ENCODE measurements around the gene ALDH5A1.
"Not testable (repeated sequence)": the region's sequence is repeated elsewhere in the genome, so short reads cannot be mapped to it uniquely, and the experiment has no call there.

The ALDH5A1 gene

DNA sequence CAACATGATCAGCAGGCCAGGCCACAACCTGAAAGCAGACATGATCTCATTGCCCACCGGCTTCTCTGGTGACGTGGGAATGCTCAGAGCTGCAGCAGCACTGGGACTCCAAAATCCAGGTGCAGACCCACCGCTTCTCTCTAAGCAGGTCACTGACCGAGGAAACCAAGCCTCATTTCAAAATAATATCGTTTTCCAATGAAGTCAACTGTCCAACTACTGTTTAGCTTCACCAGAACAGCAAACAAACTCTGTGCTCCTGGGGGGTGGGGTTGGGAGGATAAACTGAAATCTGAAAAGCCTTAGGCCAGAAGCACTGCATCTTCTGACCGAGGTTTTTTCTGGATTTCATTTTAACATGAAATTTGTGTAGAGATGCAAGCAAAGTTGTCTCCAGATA is 5.3 kb upstream of the ALDH5A1 start, which contains the start of gene GPLD1:
TSS of gene GPLD1 (minus strand) at position 109 of the 400 bp plus-strand sequence. CDS start at position 42, 67 bp downstream.
- DNase-seq, result no peak

DNA sequence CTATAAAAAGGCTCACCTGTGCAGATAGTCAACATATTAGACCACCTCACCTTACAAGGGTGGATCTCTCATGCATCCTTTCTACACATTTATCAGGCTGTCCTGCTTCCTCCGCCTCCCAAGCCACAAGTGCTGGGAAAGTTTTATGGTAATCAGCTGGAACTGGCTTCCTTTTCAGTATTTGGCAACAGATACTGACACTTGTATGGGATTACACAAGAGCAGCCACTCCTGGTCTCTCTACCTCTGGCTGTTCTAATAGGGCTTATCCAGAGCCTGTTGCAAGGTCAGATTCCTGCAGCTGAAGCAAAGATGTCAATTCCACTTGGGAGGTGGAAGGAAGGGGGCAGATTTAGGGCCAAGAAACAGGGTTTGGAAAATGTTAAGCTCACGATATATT is 4.9 kb upstream of the ALDH5A1 start:
- no peak for DNase-seq

DNA sequence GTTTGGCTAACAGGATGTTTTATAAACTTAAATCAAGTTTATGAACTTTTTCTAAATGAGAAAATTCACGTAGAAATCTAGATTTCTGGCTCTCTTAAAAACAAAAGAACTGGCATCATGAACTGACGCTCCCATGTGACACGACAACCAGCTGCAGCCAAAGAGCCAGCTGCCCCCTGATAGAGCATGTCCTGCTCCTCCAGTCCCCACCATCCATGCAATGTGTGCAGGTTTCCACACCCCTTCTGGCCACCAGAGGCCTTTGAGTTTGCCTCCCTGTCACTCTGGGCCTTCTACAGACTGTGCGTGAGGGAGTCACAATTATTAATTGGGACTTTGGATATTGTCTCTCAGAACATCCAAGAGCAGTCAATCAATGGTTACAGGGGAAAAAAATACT is 3.8 kb upstream of the ALDH5A1 start:
- DNase-seq, result no peak

DNA sequence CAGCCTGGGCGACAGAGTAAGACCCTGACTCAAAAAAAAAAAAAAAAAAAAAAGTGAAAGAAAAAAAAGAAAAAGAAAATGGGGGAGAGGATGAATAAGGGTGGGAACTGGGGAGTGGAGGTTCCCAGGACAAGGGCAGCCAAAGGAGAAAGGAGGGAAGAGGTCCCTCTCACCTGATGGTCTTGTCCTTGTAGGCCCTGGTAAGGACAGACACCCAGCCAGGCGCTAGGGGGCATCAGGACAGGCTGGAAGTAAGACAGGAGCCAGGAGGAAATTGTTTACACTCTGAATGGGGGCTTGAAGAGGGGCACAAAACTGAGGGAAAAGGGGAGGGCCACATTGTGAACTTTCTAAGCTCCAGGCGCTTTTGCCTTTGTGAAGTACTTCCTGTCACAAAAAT is 2.3 kb upstream of the ALDH5A1 start:
- peak; percentile 6 for DNase-seq

DNA sequence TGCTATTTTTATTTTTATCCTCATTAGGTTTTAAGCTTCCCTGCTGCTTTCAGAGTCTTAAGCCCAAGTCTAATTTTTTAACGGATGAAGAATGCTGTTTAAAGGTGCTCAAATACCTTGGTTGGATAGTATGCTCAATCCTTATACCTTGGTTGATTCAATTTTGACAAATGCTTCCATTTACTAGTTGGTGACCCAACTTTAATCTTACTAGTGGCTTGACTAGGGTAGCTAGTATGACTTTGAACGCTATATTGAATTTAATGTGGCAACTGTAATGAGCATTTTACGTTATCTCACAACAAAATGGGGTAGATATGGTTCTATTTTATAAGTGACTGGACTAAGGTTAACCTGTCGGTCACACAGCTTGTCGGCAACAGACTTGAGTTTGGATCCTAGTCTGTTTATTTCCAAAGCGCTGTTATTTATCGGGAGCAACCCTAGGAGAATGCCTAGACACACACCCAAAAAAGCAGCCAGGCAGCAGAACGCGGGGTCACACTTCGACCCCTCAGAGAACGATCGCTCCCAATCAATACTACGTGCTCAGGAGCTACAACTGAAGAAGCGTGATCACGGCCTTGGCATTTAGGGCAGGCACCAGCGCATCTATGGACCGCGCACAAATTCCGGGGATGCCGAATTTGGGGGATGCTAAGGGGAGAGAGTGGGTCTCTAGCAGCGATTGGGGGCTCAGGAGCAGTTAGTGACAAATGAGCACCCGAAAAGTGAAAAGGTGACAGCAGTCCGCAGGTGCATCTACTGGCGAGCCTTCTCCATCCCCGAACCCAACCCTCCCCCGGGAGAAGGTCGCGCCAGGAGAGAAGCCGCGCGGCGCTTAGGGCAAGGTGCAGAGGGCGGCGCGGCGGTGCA is 586 bp upstream of the ALDH5A1 start:
- DNase-seq, result peak; percentile 4

DNA sequence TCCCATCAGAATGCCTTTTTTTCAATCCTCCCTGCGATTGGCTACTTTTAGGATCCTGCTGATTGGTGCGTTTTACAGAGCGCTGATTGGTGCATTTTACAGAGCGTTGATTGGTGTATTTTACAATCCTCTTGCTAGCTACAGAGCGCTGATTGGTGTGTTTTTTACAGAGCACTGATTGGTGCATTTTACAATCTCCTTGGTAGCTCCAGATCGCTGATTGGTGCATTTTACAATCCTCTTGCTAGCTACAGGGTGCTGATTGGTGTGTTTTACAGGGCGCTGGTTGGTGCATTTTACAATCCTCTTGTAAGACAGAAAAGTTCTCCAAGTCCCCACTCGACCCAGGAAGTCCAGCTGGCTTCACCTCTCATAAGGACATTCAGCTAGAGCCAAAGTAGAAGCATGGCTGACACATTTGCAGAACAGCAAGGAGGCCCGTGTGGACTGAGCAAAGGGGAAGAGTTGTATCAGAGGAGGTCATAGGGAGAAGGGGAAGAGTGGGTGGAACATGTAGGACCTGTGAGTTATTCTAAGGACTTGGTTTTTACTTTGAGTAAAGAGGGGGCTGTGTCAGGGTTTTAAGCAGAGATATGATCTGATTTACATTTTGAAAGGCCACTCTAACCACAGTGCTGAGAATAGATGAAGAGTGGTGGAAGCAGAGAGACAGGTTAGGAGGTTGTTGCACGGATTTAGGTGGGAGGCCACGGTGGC is 2.6 kb downstream of the ALDH5A1 start:
- DNase-seq, result no peak

DNA sequence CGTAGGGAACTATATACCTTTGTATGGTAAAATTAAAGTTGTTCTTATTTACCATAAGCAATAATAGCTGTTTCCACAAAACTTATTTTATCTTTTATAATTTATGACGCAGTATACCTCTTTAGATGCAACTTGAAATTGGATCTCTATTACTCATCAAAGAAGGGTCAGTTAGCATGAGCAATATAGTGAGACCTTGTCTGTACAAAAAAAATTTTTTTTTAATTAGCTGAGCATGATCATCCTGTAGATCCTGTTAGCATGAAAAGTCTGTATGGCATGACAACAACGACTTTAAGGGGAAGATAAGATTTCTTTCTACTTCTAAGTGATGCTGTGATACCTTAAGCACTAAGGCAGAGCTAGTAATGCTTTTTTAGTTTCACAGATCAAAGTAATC is 5.9 kb downstream of the ALDH5A1 start:
- DNase-seq, result no peak

DNA sequence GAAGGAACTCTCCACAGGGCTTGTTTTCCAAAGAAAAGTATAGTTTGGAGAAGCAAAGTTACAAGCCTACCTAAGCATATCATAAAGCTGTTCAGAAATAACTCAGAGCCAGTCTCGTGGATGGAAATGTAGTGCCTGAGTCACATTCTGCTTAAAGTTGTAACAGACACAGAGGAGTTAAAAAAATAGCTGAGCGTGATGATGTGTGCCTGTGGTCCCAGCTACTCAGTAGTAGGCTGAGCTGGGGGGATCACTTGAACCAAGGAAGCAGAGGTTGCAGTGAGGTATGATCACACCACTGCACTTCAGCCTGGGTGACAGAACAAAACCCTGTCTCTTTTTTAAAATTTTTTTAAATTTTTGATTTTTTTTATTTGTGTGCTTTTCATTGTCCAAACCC is 6.6 kb downstream of the ALDH5A1 start:
- no peak for DNase-seq

DNA sequence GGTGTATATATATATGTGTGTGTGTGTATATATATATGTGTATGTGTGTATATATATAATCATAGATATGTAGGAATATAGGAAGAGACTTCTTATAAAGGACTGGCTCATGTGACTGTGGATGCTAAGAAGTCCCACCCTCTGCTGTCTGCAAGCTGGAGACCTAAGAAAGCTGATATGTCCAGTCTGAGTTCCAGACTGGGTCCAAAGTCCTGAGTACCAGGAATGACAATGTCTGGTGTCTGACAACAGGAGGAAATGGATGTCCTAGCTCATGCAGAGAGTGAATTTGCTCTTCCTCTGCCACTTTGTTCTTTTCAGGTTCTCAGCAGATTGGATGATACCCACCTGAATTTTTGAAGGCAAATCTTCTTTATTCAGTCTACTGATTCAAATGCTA is 7.1 kb downstream of the ALDH5A1 start:
- DNase-seq, result no peak

DNA sequence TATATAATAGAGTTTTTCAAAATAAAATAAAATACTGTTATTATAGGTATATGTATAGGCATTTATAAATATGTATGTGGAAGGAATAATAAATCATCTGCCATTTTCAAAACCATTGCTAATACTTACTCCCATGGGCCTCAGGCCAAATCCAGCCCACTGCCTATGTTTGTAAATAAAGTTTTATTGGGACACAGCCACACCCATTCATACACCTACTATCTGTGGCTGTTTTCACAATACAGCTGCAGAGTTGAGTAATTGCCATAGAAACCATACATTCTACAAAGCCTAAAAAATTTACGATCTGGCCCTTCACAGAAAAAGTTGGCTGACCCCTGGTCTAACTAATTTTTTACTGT is 9.5 kb downstream of the ALDH5A1 start:
- no peak for DNase-seq

DNA sequence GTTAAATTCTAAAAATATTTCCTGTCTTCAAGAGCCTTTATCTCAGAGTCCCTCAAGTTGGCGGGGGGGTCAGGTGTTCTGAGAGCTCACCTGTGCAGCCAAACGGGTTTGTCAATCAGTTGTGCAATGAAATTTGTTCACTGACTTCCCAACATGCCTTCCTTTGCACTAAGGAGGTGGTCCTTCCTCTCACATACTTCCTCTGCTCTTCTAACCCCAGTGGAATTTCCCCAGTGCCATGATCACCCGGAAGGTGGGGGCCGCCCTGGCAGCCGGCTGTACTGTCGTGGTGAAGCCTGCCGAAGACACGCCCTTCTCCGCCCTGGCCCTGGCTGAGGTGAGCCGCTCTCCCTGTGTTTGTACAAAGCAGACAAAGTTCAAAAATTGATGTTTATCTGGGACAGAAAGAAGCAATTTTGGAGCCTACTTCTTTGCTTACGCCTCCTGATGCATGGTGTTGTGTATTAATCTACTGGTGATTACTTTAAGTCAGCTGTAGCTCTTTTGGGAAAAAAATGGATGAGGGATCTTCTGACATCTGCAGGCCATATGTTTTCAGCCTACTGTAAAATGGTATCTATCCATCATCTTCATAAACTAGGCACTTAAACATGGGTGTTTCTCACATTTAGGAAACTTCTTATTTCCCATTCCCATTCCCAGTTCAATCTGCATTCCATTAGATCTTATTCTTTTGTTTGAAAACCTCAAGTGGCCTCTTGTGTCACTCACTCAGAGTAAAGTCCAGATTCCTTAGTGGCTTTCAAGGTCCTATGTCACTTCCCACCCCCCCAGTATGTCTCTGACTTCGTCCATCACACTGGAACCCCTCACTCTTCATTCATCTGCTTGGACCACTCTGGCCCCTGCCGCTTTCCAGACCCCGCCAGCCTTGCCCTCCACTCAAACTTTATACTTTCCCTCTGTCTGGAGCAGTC is 10.1 kb downstream of the ALDH5A1 start:
- DNase-seq, result no peak

DNA sequence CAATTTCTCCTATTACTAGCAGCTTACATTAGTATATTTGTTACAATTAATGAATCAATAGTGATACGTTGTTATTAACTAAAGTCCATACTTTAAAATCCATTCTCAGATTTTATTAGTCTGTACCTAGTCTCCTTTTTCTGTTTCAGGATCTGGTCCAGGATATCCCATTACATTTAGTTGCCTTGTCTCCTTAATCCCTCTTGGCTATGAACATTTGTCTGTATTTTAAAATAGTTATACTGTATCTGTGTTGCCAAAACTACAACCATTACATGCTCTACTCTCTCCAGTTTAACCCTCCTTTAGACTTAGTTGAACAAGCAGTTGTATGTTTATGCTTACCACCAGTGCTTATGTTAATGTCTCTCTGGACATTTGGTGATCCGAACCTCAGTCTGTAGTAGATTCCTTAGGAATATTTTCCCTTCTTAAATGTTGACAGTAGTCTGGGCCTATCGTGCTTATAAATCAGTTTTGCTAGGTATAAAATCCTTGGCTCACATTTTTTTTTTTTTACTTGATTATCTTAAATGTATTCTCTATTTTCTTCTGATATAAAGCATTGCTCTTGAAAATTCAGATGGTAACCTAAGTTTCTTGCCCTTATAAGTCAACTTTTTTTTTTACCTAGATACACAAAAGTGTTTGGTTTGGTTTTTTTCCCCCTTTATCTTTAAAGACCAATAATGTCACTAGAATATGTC is 12.2 kb downstream of the ALDH5A1 start:
- DNase-seq, result no peak

DNA sequence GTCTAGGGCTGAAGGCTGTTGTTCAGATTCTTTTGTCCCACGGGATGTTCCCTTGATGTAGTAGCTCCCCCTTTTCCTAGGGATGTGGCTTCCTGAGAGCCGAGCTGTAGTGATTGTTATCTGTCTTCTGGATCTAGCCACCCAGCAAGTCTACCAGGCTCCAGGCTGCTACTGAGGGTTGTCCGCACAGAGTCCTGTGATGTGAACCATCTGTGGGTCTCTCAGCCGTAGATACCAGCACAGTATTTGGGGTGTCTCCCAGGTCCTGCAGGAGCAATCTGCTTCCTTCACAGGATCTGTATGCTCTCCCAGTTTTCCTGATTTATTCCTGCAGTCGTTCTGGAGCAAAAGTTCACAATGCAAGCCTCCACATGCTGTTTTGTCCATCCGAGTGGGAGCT is 17.2 kb downstream of the ALDH5A1 start:
- DNase-seq, result not testable (repeated sequence)

DNA sequence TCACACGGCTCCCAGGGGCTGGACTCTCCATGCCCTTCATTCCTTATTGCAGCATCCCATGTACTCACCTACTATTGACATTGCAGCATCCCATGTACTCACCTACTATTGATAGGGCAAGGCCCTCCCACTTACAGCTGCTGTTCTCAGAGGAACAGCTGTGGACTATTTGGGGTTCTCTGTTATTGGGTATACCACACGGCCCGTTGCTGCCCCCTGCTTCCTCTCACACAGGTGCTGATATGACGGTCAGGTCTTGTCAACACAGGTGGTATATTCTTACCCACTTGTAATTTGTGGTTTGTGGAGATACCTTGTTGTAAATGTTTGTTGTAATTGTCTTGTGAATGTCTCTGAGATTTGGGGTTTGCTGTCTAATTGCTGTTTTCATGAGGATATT is 18.8 kb downstream of the ALDH5A1 start:
- no peak for DNase-seq

DNA sequence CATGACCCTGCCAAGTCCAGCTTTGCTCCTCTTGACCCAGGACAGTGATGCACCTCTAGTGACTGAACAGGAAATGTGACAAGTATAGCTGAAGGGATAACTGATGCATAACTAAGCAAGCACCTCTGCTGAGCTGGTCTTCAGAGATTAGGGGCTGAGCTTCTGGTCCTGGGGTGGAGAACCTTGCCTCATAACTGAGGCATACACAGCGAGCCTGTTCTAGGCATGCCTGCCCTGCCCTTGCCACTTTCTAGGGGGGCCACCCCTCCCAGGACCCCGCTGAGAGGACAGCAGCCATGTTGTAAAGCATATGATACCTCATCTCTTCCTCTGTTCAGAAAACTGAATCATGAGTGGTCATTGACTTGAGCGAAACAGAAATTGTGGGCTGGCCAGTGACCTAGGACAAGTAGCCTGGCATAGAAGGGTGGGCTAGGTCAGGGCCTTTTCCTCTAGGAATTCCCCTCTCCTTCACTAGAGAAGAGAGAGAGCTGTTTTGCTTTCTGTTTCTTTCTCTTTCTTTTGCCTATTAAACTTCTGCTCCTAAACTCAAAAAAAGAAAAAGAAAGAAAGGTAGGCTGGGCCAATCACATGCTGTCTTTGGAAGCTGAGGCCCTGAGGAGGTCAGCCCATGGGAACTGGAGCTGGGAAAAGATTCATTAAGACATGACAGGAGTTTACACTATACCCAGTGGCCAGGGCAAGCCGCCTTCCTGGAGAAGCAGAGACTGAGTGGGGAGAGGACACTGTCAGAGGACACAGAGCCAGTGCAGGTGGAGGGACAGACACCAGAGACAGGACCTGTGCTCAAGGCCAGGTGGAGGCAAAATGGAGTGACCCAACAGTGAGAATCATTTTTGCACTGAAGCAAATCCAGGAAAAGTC is 23.1 kb downstream of the ALDH5A1 start:
- no peak for DNase-seq

DNA sequence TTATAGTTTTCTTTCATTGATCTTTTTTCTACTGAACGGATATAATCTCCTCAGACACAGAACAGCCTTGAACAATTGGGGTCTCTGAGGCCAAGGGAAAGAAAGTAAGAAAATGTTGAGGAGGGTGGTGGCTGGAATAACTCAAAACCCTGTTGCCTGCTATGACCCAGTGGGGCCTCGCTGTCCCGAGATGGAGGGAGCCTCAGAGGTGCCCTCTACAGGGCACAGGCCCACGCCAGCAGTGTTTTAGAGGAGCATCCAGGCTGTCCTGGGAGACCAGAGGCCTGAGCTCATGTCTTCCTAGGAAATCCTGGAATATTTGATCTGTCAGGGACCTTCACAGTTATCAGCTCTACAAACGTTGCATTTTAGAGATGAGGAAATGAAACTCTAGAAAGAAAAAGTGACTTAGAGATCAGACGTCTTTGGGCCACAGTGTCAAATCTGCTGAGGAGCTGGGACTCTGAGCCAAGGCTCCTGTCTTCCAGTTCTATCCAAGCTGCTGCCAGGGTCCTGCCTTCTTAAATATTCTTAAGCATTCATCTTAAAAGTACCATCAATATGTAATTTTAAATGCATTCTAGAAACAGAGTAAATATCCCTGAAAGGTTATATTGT is 26.3 kb downstream of the ALDH5A1 start:
- DNase-seq, result peak; percentile 28

DNA sequence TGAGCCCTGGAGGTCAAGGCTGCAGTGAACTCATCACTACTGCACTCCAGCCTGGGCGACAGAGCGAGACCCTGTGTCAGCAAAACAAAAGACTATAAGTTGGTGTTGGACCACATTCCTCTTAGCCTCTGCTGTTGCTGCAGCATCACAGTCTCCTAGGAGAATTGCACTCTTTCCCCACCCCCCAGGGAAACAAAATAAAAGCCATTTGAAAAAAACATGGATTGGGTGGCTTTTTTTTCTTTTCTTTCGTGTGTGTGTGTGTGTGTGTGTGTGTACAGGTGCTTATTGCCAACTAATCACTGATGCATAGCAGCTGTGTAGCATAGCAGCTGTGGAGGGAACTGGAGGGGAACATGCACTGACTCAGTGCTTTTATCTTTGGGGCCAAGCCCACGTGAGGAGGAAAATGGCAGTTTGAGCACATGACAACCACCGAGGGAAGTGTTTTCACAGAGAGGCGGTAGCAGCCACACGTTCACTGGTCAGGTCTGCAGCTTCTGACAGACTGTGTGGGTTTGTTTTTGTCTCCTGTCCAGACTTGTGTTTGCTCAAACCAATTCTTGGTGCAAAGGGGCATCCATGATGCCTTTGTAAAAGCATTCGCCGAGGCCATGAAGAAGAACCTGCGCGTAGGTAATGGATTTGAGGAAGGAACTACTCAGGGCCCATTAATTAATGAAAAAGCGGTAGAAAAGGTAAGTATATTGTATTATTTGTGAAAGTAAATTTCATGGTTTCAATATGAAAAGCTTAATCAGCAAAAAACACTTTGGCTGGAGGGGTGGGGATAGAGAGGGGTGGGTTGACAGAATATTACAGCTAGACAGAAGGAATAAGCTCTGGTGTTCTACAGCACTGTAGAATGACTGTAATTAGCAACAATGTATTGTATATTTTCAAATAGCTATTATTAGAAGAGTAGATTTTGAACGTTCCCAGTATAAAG is 27.7 kb downstream of the ALDH5A1 start:
- peak; percentile 90 for DNase-seq

DNA sequence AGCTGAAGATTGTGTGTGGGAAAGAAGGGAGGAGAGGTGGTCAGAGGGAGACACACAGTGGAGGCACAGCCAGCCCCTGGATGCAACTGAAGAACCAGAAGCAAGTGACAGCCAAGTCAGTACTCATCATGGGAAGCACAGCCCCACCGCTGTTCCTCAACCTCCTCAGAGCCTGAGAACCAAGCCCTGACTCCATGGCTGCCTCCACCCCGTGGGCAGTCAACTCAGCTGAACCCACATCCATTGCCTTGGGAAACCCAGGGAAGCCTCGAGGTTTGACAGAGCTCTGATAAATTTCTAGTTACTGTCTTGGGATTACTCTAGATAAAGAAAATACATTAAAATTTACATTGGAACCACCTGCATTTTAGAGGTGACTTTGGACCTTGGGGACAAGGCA is 29.6 kb downstream of the ALDH5A1 start:
- no peak for DNase-seq

DNA sequence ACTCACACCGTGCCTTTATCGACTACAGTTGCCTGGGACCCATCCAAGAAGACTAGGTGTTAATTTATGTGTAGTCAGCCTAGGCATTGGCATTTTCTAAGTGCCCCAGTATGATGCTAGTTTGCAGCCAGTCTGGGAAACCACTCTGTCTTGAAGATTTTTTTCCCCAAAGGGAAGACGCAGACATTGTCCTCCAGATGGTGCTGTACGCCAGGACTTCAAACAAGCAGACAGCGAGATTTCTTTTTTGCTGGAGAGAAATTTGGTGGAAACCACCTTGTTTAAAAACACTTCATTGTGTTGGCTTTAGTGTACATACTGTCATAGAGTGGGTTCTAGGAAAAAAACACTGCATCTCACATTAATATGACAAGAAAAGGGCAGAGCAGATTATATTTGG is 30.0 kb downstream of the ALDH5A1 start:
- DNase-seq, result peak; percentile 58

DNA sequence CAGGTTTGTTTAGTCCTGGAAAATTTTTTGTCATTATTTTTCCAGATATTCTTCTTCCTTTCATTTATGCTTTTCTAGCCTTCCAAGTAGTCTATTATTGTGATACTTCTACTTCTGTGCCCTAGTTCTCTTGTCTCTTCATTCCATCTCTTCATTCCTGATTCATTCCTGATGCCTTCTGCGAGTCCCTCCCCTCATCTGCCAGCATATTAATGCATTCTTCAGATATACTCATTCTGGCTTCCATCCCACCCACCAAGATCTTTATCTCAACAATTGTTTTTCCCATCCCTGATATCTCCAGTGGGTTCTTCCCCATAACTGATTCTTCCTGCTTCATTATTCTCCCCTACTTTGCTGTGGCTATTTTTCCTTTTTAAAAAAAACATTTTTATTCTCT is 35.2 kb downstream of the ALDH5A1 start:
- DNase-seq, result no peak

Measured in NCI-H146 (cell line).